SK-N-SH treated with all-trans-retinoic acid at 6 μM for 48 hours (cell line): ENCODE results near the gene HTT.

Experiments
- SNAI2 ChIP-seq: fragments of 250-450 bp; sonication (Bioruptor Pico); IDR thresholded peaks from 2 replicates; pipeline ENCODE4 v1.5.0; 2020; ENCODE audit warnings: mild to moderate bottlenecking, moderate library complexity
- TCF4 ChIP-seq: fragments of 250-450 bp; sonication (Bioruptor Pico); IDR thresholded peaks from 2 replicates; pipeline ENCODE4 v1.8.0; 2021; ENCODE audit warnings: mild to moderate bottlenecking, moderate library complexity, borderline replicate concordance
- ZFP3 ChIP-seq: fragments of 250-450 bp; sonication (Bioruptor Pico); IDR thresholded peaks from 2 replicates; pipeline ENCODE4 v1.5.0; 2020; ENCODE audit warnings: mild to moderate bottlenecking, moderate library complexity
- ZFP30 ChIP-seq: fragments of 450-650 bp; formaldehyde crosslinking; IDR thresholded peaks from 2 replicates; pipeline ENCODE4 v1.5.0; 2022; ENCODE audit warnings: mild to moderate bottlenecking, moderate library complexity
- TF ChIP-seq, protein P1 (sequence below): fragments of 250-450 bp; sonication (Bioruptor Pico); IDR thresholded peaks from 2 replicates; pipeline ENCODE4 v1.5.1; 2020; ENCODE audit warnings: low read depth, mild to moderate bottlenecking, moderate library complexity

DNA sequence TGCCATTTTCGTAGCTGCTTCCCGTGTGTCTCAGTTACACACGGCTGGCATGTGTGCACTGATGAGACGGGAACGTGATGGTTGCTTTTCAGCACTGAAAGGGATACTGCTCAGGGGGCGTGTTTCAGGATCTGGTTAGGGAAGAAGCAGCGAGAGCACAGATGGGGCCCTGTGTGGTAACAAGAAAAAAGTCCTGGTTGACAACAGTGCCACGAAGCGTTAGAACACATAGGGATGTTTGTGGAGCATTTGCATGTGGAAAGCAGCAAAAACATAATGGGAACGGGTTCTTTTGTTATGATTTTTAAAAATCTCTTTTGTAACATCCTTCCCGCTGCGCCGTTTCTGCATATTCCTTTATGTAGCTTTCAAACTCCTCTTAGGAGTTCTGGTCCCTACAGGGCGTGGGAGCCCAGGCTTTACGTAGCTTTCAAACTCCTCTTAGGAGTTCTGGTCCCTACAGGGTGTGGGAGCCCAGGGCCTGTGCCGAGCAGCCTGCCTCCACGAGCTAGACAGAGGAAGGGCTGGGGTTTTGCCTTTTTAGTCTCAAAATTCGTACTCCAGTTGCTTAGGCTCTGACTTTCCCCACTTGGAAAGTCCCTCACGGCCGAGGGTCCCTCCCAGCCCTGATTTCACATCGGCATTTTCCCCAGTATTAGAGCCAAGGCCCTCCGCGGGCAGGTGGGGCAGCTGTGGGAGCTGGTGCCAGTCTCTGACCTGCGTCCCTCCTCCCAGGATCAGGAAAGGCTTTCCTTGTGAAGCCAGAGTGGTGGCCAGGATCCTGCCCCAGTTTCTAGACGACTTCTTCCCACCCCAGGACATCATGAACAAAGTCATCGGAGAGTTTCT is 163.5 kb downstream of the HTT start:
- TF ChIP-seq, protein P1, sequence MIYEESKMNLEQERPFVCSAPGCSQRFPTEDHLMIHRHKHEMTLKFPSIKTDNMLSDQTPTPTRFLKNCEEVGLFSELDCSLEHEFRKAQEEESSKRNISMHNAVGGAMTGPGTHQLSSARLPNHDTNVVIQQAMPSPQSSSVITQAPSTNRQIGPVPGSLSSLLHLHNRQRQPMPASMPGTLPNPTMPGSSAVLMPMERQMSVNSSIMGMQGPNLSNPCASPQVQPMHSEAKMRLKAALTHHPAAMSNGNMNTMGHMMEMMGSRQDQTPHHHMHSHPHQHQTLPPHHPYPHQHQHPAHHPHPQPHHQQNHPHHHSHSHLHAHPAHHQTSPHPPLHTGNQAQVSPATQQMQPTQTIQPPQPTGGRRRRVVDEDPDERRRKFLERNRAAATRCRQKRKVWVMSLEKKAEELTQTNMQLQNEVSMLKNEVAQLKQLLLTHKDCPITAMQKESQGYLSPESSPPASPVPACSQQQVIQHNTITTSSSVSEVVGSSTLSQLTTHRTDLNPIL (CRISPR knock-in tag), result no peak
- TF ChIP-seq ZFP30 (no peak), SNAI2 (CRISPR knock-in tag) (no peak), ZFP3 (no peak), TCF4 (CRISPR knock-in tag) (no peak)
